EL (cell line): ENCODE measurements around the gene PRPF31.

Experiments used
- DNase-seq: peaks from one replicate; pipeline ENCODE4 v3.0.0-alpha.2; 2016

Gene PRPF31

DNA sequence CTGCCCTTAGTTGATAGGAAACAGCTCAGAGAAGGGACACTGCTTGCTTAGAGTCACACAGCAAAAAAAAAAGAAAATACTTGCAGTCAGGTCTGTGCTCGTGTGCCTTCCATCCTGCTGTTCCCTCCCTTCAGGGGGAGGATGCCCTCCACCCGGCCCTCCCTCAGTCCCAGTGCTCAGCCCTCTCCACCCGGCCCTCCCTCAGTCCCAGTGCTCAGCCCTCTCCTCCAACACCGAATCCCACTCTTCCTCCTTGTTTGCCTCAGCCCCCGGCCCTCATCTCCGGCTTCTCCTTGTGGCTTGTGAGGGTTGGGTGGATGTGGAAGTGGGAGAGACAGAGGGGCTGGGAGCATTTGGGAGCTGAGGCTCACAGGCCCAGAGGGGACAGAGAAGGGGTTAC is 5.9 kb upstream of the PRPF31 start:
- DNase-seq, result no peak

GRCh38 chr19:54114340-54115108 is 1.0 kb upstream of the PRPF31 start:
- DNase-seq, result peak; percentile 52

GRCh38 chr19:54121259-54121658 is 5.7 kb downstream of the PRPF31 start:
- no peak for DNase-seq

- DNase-seq, result no peak
Observed at GRCh38 chr19:54123682-54124081, 8.1 kb downstream of the PRPF31 start.

DNA sequence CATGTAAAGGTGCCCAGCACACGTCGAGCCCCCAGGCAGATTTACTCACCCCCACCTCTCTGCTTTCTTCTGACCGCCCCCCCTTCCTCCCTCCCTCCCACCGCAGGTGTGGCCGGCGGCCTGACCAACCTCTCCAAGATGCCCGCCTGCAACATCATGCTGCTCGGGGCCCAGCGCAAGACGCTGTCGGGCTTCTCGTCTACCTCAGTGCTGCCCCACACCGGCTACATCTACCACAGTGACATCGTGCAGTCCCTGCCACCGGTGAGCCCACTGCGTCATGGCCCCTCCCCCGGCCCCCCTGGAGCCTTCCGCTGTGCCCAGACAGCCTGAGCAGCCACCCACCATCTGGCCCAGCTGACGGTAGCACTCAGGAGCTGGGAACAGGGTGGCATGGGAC is 8.8 kb downstream of the PRPF31 start:
- no peak for DNase-seq

DNA sequence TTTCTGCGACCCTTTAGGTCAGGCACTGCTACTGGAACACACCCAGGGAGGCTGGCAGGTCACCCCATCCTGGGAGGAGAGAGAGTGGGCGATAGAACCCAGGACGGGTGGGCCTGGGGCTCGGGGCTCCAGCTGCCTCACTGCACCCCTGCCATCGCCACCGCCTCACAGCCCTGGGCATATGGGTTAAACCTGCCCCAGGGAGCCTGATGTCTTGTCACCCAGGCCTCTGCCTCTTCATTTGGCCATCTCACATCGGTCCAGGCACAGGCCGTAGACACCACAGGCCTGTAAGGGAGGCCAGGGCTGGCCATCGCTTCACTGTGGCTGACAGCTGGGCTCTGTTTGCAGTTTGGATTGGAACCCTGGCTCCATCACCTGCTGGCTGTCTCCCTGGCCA is 10.2 kb downstream of the PRPF31 start:
- no peak for DNase-seq

- no peak for DNase-seq
Observed at GRCh38 chr19:54127688-54128440, 12.3 kb downstream of the PRPF31 start.

- DNase-seq, result no peak
Observed at GRCh38 chr19:54128441-54128725, 12.8 kb downstream of the PRPF31 start.

GRCh38 chr19:54128796-54129616 is 13.5 kb downstream of the PRPF31 start:
- DNase-seq, result no peak

- DNase-seq, result no peak
Observed at GRCh38 chr19:54129617-54129996, 14.1 kb downstream of the PRPF31 start.

DNA sequence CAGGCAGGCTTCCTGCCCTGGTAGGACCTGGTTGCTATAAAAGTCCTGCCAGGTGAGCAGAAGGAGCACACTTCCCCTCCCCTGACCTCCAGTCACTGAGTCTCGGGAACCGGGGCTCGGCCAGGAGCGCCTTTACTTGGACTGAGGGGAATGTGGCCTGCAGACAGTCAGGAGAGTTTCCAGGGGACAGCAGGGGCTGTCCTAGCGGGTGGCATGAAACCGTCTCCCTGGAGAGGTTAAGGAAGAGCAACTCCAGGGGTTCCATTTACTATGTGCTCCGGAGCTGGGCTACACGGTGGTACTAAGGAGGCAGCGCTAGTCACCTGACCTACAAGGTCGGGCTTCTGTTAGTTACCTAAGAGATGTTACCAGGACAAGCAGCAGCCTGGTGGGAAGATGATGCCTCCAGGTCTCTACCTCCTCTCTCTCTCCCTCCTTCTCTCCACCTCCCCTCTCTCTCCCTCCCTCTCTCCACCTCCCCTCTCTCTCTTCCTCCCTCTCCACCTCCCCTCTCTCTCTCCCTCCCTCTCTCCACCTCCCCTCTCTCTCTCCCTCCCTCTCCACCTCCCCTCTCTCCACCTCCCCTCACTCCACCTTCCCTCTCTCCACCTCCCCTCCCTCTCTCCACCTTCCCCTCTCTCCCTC is 17.9 kb downstream of the PRPF31 start:
- peak; percentile 34 for DNase-seq

- no peak for DNase-seq
Observed at GRCh38 chr19:54133957-54134590, 18.5 kb downstream of the PRPF31 start.

DNA sequence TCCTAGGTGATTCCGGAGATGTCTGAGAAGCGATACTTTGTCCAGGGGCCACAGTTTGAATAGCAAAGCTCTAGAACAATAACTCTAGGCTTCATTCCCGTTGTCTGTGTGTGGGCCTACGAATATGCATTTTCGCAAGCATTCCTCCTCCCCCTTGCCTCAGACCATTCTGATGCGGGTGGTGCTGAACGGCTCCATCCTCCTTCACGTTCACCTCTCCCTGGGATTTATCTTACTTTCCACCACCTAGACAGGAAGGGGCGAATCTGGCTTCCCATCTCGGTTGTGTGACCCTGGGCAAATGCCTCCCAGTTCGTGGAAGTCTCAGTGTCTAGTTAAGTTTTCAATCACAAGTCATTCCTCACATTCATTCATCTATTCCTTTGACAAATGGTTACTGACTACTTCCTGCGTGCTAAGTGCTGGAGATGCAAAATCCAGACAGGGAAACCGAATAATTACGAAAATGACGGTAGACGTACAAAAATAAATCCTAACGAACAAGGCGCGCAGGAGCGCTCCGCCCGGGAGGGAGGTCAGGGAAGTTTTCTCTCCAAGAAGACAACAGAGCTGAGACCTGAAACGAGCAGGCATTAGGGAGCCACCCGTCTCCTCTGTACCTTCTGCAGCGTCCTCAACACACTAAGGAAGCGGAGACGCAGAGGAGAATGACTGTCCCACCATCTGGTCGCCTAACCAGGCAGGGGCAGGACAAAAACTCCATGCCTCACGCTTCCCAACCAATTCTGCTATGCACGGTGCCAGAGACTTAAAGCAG is 20.7 kb downstream of the PRPF31 start:
- DNase-seq, result no peak

DNA sequence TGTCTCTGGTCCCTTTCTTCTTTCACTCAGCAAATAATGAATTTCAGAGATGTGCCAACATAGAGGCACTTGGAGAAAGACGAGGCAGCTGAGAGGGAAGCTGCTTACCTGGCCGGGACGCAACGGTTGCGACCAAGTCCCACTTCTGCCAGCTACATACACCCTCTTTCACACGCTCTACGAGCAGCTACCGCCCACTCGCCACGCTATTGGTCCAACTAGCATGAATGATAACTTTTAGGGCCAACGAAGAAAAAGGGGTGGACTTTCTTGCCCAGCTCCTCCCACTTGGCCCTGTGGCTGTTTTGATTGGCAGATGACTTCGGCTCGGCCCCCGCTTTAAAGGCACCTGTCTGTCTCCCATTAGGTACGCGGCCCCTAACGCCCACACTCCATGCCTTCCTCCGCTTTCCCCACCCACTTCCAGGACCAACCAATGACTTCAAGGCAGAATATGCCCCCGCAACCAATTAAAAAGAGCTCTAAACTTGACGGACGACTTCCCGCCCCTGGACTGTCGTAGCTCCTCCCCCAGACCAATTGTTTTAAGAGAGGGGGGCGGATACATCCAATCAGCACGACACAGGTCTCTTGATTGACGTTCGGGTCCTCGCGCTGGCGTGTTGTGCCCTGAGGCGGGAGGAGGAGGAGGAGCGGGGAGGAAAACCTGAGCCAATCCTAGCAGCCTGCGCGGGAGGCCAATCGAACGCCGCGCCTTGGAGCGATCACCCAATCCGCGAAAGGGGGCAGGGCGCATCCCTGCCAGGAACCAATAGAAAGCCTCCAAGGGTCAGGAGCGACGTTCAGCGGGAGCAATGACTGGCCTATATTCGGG is 21.5 kb downstream of the PRPF31 start:
- peak; percentile 100 for DNase-seq

DNA sequence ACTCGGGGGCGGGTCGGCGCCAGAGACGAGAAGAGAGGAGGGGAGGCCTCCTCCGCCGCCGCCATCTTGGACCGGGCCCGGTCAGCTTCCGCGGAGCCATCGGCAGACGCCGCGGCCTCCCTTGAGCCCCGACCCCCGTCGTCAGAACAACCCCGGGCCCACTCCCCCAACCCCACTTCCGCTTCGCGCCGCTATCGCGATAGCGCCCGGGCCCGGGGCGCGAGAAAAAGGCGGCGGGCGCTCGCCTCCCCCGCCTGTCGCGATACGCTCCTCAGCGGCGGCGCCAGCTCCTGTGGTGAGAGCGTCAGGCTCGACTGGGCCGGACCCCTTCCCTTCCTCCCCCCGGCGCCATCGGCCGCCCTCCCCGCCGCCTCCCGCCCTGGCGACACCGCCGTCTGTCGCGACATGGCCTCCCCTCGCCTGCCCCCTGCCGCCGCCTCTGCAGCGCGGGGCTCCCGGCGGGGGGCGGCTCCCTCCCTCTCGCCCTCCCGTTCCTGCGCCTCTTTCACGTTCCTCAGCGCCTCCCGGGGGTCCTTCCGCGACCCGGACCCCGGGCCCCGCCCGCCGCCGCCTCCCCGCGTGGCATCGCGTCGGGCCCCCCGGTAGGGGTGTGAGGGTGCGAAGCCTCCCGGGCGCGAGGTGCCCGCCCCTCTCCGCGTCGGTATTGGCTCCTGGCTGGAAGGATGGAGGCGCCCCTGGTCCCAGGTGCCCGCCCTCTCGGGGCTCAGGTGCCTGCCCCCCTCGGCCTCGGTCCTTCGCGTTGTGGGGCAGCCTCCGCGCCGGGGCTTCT is 22.3 kb downstream of the PRPF31 start, which contains the start of gene CNOT3:
Gene CNOT3, plus strand, starts transcription at position 64 of the 790 bp plus-strand sequence. CDS start 5,217 bp downstream, outside the sequence.
- DNase-seq, result no peak

GRCh38 chr19:54138489-54139256 is 23.1 kb downstream of the PRPF31 start:
- no peak for DNase-seq

GRCh38 chr19:54141356-54141755 is 25.8 kb downstream of the PRPF31 start:
- DNase-seq, result peak; percentile 30

DNA sequence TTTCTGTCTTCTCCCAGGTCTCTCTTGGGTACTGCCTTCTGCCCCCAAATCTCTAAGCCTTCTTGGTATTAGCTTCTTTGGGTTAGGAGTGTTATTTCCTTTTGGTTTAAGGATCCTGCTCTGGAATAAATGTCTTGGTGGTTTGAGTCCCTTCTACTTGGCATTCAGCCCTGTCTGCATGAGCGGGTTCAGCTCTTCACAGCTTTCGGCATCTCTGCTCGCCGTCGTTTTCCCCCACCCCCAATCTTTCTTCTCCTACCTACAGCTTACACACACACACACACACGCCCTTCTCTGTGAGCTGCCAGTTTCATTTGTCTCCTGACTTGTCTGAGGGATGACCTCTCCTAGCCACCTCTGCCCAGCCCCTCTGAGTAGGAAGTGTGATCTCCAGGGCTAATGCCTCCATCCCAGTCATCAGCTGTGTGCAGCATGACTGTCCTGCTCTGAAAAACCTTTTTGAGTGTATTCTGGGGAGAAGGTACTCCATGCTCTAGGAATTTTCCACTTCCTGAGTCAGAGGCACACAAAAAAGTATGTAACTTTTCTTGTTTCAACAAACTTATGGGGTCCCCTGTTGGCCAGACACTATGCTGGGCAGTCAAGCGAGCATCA is 26.7 kb downstream of the PRPF31 start:
- no peak for DNase-seq
